HepG2 (cell line): Measurements from ENCODE around the gene TAPBP. TPM values are rescaled to one million over a fixed set of nuclear protein-coding genes. Genes with fewer than 3 reads are reported as not detected.

Source experiments
- ARID2 ChIP-seq: sonication (generic); formaldehyde crosslinking; IDR thresholded peaks from 2 replicates; pipeline ENCODE4 v1.8.1; 2022; ENCODE audit warnings: mild to moderate bottlenecking, missing genetic modification reagents, borderline replicate concordance
- DR1 ChIP-seq: sonication (generic); formaldehyde crosslinking; IDR thresholded peaks from 2 replicates; pipeline ENCODE4 v1.8.0; 2021; ENCODE audit warnings: mild to moderate bottlenecking, missing genetic modification reagents, inconsistent platforms
- DRAP1 ChIP-seq: IDR thresholded peaks from 2 replicates; pipeline ENCODE4 v1.6.1; 2016; ENCODE audit warnings: missing genetic modification reagents, missing compliant biosample characterization
- FOXA1 ChIP-seq, 2 experiments: fragments of 450-650 bp in 1 of 2; sonication (generic) in 1 of 2; formaldehyde crosslinking in 1 of 2; IDR thresholded peaks; 2 replicates each; pipeline versions ENCODE4 v1.4.0 to v1.6.1; 2016 to 2020; ENCODE audit warnings: missing genetic modification reagents in 1 of 2
- HNRNPK ChIP-seq: fragments of 200-400 bp; formaldehyde crosslinking; IDR thresholded peaks from 2 replicates; pipeline ENCODE4 v1.6.1; 2018; ENCODE audit warnings: low read length, low read depth, moderate library complexity, mild to moderate bottlenecking; ENCODE audit not compliant: poor library complexity, severe bottlenecking
- MIER2 ChIP-seq: IDR thresholded peaks from 2 replicates; pipeline ENCODE4 v1.6.1; 2016; ENCODE audit warnings: missing biosample characterization, missing genetic modification reagents
- POGZ ChIP-seq: sonication (generic); formaldehyde crosslinking; IDR thresholded peaks from 2 replicates; pipeline ENCODE4 v1.4.0; 2020; ENCODE audit warnings: mild to moderate bottlenecking, missing genetic modification reagents
- SAFB2 ChIP-seq: sonication (generic); formaldehyde crosslinking; IDR thresholded peaks from 2 replicates; pipeline ENCODE4 v1.5.1; 2020; ENCODE audit warnings: missing genetic modification reagents, low read depth, mild to moderate bottlenecking, borderline replicate concordance
- SIN3B ChIP-seq: fragments of 150-350 bp; IDR thresholded peaks from 2 replicates; pipeline ENCODE4 v1.6.1; 2014; ENCODE audit warnings: low read length
- SKI ChIP-seq: fragments of 450-650 bp; IDR thresholded peaks from one replicate; pipeline ENCODE4 v1.6.1; 2018; ENCODE audit warnings: mild to moderate bottlenecking; ENCODE audit not compliant: partially characterized antibody
- SOX13 ChIP-seq, 3 experiments: fragments of 450-650 bp in 1 of 3; sonication (generic) in 1 of 3; formaldehyde crosslinking in 1 of 3; IDR thresholded peaks in 2 of 3; conservative IDR thresholded peaks in 1 of 3; 2 replicates each; pipeline versions ENCODE4 v1.5.0 to v1.6.1; 2016 to 2020; ENCODE audit warnings: antibody characterized with exemption in 1 of 3, mild to moderate bottlenecking in 1 of 3, missing compliant biosample characterization in 1 of 3, missing genetic modification reagents in 1 of 3, moderate library complexity in 1 of 3
- XRCC5 ChIP-seq: fragments of 200-400 bp; formaldehyde crosslinking; optimal IDR thresholded peaks from 2 replicates; pipeline ENCODE3; 2017; ENCODE audit warnings: mild to moderate bottlenecking, low read length
- ZBTB1 ChIP-seq: sonication (generic); formaldehyde crosslinking; IDR thresholded peaks from 2 replicates; pipeline ENCODE4 v1.4.0; 2020; ENCODE audit warnings: missing genetic modification reagents, borderline replicate concordance
- ZNF282 ChIP-seq: fragments of 450-650 bp; IDR thresholded peaks from 2 replicates; pipeline ENCODE4 v1.6.1; 2018; ENCODE audit not compliant: partially characterized antibody
- ZNF382 ChIP-seq: sonication (generic); formaldehyde crosslinking; IDR thresholded peaks from 2 replicates; pipeline ENCODE4 v1.5.0; 2020; ENCODE audit warnings: missing genetic modification reagents, mild to moderate bottlenecking, borderline replicate concordance
- ZNF615 ChIP-seq: sonication (generic); formaldehyde crosslinking; IDR thresholded peaks from 2 replicates; pipeline ENCODE4 v1.5.0; 2020; ENCODE audit warnings: mild to moderate bottlenecking, missing genetic modification reagents, borderline replicate concordance
- polyA plus RNA-seq, 8 experiments: library from polyadenylated mRNA; depleted of rRNA in 3 of 8; stranded (reverse) in 7 of 8; unstranded in 1 of 8; fragments of >200 nt; fragmentation: Illumina TruSeq in 4 of 8; extraction: Trizol in 4 of 8; gene quantifications; 2 replicates each; pipeline versions ENCODE4 v1.2.1 to v1.2.3, GENCODE V29; 2011 to 2016; ENCODE audit warnings: low read depth in 4 of 8, missing spikeins in 1 of 8, mixed read lengths in 1 of 8; ENCODE audit not compliant: insufficient read depth in 1 of 8
- total RNA-seq, 5 experiments: library from RNA; depleted of rRNA; stranded (reverse); fragments of >200 nt; fragmentation: Illumina TruSeq; extraction: Trizol; gene quantifications; 2 replicates each; pipeline ENCODE4 v1.2.3, GENCODE V29; 2016; ENCODE audit warnings: low read depth in 1 of 5
- TF ChIP-seq, protein P1 (sequence below), 2 experiments: IDR thresholded peaks; 2 replicates each; pipeline ENCODE4 v1.6.1; 2011 to 2012; ENCODE audit warnings: low read length in 2 of 2, borderline replicate concordance in 1 of 2, low read depth in 1 of 2, mild to moderate bottlenecking in 1 of 2, moderate library complexity in 1 of 2
- TF ChIP-seq, protein P2 (sequence below): sonication (generic); formaldehyde crosslinking; IDR thresholded peaks from 2 replicates; pipeline ENCODE4 v1.4.0; 2020; ENCODE audit warnings: missing genetic modification reagents; ENCODE audit errors: not compliant biosample characterization
- TF ChIP-seq, protein P3 (sequence below): sonication (generic); formaldehyde crosslinking; conservative IDR thresholded peaks from 2 replicates; pipeline ENCODE4 v1.4.0; 2020; ENCODE audit warnings: mild to moderate bottlenecking, missing genetic modification reagents, moderate library complexity

The TAPBP gene
- total and polyA plus RNA-seq, 2 of the 13 experiments (the other 11 are each of a cell fraction or from before 2014, with no cell fraction given): 27.4 to 32.3 TPM

DNA sequence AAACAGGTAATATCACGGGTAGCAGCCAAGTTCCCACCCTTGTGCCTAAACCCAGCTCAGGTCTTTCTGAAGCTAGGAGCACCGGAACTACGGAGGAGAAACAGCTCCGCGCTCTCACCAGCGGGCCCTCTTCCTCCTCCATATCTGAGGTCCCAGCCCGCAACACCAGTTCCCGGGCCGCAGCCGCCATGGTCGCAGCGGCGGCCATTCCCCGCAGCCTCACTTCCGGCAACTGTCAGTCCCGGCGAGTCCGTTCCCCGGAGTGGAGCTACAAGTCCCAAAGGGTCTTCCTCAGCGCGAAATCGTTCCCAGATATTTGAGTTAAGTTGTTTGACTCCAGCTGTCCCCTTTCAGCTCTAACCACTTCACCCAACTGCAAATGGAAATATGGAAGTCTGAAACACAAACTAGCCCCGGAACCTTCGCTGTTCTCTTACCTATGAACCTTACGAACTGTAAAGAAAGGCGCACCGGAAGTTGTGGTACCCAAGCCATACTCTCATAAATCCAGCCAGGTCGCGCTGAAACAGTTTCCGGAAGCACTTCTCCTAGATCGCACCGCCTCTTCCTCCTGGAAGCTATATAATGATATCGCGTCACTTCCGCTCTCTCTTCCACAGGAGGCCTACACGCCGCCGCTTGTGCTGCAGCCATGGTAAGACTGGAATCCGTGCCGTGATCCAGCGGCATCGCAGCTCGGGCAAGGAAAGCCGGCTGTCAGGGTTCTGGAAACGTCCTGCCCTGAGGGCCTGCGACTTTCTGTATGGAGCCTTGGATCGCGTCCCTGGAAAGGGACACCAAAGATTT is 42.2 kb downstream of the TAPBP start, which contains the start of the genes RPS18 and VPS52 (continued):
- TF ChIP-seq ZNF382 (no peak), DRAP1 (CRISPR knock-in tag) (peak; percentile 99), SKI (peak; percentile 35), ZNF282 (no peak), SOX13 (IDR thresholded peaks at IDR 0.05) (peak; percentile 58; the same call in 1 of the 2 replicates), SOX13 (CRISPR knock-in tag; conservative IDR thresholded peaks at IDR 0.05 in 1 of 2, IDR thresholded peaks at IDR 0.05 in 1 of 2) (peak in 1 of 2 experiments; percentile 35; a peak in 1 of 4 replicates), HNRNPK (no peak), MIER2 (CRISPR knock-in tag) (peak; percentile 78; the same call in 1 of the 2 replicates), ARID2 (CRISPR knock-in tag) (peak; percentile 97), ZNF615 (CRISPR knock-in tag) (peak; percentile 43; the same call in 1 of the 2 replicates), SIN3B (peak; percentile 91), SAFB2 (CRISPR knock-in tag) (peak; percentile 96), ZBTB1 (no peak), POGZ (CRISPR knock-in tag) (peak; percentile 68), DR1 (CRISPR knock-in tag) (peak; percentile 99), FOXA1 (IDR thresholded peaks at IDR 0.05) (no peak), FOXA1 (CRISPR knock-in tag; IDR thresholded peaks at IDR 0.05) (peak; percentile 89), XRCC5 (peak; percentile 20)
- TF ChIP-seq, protein P1, sequence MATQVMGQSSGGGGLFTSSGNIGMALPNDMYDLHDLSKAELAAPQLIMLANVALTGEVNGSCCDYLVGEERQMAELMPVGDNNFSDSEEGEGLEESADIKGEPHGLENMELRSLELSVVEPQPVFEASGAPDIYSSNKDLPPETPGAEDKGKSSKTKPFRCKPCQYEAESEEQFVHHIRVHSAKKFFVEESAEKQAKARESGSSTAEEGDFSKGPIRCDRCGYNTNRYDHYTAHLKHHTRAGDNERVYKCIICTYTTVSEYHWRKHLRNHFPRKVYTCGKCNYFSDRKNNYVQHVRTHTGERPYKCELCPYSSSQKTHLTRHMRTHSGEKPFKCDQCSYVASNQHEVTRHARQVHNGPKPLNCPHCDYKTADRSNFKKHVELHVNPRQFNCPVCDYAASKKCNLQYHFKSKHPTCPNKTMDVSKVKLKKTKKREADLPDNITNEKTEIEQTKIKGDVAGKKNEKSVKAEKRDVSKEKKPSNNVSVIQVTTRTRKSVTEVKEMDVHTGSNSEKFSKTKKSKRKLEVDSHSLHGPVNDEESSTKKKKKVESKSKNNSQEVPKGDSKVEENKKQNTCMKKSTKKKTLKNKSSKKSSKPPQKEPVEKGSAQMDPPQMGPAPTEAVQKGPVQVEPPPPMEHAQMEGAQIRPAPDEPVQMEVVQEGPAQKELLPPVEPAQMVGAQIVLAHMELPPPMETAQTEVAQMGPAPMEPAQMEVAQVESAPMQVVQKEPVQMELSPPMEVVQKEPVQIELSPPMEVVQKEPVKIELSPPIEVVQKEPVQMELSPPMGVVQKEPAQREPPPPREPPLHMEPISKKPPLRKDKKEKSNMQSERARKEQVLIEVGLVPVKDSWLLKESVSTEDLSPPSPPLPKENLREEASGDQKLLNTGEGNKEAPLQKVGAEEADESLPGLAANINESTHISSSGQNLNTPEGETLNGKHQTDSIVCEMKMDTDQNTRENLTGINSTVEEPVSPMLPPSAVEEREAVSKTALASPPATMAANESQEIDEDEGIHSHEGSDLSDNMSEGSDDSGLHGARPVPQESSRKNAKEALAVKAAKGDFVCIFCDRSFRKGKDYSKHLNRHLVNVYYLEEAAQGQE (IDR thresholded peaks at IDR 0.05; ENCODE audit: borderline replicate concordance in 1 of 2, low read depth in 1 of 2, low read length in 2 of 2): peak in 1 of 2 experiments; percentile 62; a peak in 1 of 4 replicates
- TF ChIP-seq, protein P2, sequence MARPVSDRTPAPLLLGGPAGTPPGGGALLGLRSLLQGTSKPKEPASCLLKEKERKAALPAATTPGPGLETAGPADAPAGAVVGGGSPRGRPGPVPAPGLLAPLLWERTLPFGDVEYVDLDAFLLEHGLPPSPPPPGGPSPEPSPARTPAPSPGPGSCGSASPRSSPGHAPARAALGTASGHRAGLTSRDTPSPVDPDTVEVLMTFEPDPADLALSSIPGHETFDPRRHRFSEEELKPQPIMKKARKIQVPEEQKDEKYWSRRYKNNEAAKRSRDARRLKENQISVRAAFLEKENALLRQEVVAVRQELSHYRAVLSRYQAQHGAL (CRISPR knock-in tag): peak; percentile 49
- TF ChIP-seq, protein P3, sequence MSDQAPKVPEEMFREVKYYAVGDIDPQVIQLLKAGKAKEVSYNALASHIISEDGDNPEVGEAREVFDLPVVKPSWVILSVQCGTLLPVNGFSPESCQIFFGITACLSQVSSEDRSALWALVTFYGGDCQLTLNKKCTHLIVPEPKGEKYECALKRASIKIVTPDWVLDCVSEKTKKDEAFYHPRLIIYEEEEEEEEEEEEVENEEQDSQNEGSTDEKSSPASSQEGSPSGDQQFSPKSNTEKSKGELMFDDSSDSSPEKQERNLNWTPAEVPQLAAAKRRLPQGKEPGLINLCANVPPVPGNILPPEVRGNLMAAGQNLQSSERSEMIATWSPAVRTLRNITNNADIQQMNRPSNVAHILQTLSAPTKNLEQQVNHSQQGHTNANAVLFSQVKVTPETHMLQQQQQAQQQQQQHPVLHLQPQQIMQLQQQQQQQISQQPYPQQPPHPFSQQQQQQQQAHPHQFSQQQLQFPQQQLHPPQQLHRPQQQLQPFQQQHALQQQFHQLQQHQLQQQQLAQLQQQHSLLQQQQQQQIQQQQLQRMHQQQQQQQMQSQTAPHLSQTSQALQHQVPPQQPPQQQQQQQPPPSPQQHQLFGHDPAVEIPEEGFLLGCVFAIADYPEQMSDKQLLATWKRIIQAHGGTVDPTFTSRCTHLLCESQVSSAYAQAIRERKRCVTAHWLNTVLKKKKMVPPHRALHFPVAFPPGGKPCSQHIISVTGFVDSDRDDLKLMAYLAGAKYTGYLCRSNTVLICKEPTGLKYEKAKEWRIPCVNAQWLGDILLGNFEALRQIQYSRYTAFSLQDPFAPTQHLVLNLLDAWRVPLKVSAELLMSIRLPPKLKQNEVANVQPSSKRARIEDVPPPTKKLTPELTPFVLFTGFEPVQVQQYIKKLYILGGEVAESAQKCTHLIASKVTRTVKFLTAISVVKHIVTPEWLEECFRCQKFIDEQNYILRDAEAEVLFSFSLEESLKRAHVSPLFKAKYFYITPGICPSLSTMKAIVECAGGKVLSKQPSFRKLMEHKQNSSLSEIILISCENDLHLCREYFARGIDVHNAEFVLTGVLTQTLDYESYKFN (CRISPR knock-in tag): peak; percentile 66
